Fibroblast of lung (primary cell): ENCODE data around the gene TMPRSS11F.

Experiments
- EZH2 ChIP-seq: IDR thresholded peaks from 2 replicates; pipeline ENCODE4 v1.5.1; 2012; ENCODE audit warnings: low read length, control low read depth, mild to moderate bottlenecking; ENCODE audit errors: missing control alignments
- TF ChIP-seq, protein P1 (sequence below), 2 donors: IDR thresholded peaks in 1 of 2; conservative IDR thresholded peaks in 1 of 2; 1 replicate in 1 of 2; 2 replicates in 1 of 2; pipeline ENCODE4 v1.5.1; 2011 to 2012; ENCODE audit warnings: low read length in 2 of 2, control low read depth in 1 of 2, inconsistent platforms in 1 of 2, low read depth in 1 of 2, mild to moderate bottlenecking in 1 of 2

DNA sequence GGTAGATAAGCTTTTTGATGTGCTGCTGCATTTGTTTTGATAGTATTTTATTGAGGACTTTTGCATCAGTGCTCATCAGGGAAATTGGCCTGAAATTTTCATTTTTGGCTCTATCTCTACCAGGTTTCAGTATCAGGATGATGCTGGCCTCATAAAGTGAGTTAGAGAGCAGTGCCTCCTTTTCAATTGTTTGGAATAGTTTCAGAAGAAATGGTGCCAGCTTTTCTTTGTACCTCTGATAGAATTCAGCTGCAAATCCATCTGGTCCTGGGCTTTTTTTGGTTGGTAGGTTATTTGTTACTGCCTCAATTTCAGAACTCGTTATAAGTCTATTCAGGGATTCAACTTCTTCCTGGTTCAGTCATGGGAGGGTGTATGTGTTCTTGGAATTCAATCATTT lies 15.6 kb upstream of the TMPRSS11F start:
- TF ChIP-seq, protein P1, sequence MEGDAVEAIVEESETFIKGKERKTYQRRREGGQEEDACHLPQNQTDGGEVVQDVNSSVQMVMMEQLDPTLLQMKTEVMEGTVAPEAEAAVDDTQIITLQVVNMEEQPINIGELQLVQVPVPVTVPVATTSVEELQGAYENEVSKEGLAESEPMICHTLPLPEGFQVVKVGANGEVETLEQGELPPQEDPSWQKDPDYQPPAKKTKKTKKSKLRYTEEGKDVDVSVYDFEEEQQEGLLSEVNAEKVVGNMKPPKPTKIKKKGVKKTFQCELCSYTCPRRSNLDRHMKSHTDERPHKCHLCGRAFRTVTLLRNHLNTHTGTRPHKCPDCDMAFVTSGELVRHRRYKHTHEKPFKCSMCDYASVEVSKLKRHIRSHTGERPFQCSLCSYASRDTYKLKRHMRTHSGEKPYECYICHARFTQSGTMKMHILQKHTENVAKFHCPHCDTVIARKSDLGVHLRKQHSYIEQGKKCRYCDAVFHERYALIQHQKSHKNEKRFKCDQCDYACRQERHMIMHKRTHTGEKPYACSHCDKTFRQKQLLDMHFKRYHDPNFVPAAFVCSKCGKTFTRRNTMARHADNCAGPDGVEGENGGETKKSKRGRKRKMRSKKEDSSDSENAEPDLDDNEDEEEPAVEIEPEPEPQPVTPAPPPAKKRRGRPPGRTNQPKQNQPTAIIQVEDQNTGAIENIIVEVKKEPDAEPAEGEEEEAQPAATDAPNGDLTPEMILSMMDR (conservative IDR thresholded peaks at IDR 0.05 in 1 of 2, IDR thresholded peaks at IDR 0.05 in 1 of 2; ENCODE audit: low read depth in 1 of 2, low read length in 2 of 2): no peak
- TF ChIP-seq EZH2: no peak
